HFF-Myc (cell line): Measurements from ENCODE around the gene ABHD12.

Experiments used
- DNase-seq: peaks from one replicate; pipeline ENCODE4 v3.0.0-alpha.2; 2011; ENCODE audit warnings: low read depth; ENCODE audit errors: extremely low read depth
- H3K4me3 ChIP-seq: replicated peaks from 2 replicates; pipeline ENCODE4 v1.5.1; 2011; ENCODE audit warnings: low read depth, mild to moderate bottlenecking, control low read depth, low read length
- CTCF ChIP-seq: IDR thresholded peaks from 2 replicates; pipeline ENCODE4 v1.5.1; 2012; ENCODE audit warnings: mild to moderate bottlenecking, low read depth, low read length, control low read depth; ENCODE audit errors: missing control alignments

The ABHD12 gene

GRCh38 chr20:25274891-25275812 is 115.5 kb downstream of the ABHD12 start:
- no peak for DNase-seq
- TF ChIP-seq CTCF = no peak
- no peak overlapping the region for H3K4me3 ChIP-seq

GRCh38 chr20:25274481-25274880 is 116.2 kb downstream of the ABHD12 start:
- H3K4me3 ChIP-seq = no peak overlapping the region
- TF ChIP-seq CTCF = no peak
- no peak for DNase-seq

GRCh38 chr20:25273541-25274358 is 116.9 kb downstream of the ABHD12 start:
- H3K4me3 ChIP-seq = no peak overlapping the region
- no peak for DNase-seq
- no peak for TF ChIP-seq CTCF

GRCh38 chr20:25273046-25273445 is 117.6 kb downstream of the ABHD12 start:
- TF ChIP-seq CTCF = no peak

GRCh38 chr20:25272223-25273000 is 118.2 kb downstream of the ABHD12 start:
- TF ChIP-seq CTCF = no peak
- no peak overlapping the region for H3K4me3 ChIP-seq
- no peak for DNase-seq

More at GRCh38 chr20:25273046-25273445, 117.6 kb downstream of the ABHD12 start:
- H3K4me3 ChIP-seq = no peak overlapping the region
- DNase-seq = no peak

GRCh38 chr20:25271486-25272222 is 119.0 kb downstream of the ABHD12 start:
- no peak for TF ChIP-seq CTCF

More at GRCh38 chr20:25271486-25272222, 119.0 kb downstream of the ABHD12 start:
- H3K4me3 ChIP-seq = no peak overlapping the region
- DNase-seq = no peak
